CD4-positive, alpha-beta T cell treated with Interleukin-17A for 1 hour (primary cell): Measurements from ENCODE around the gene CD74.

Experiments used
- DNase-seq: peaks from one replicate; pipeline ENCODE4 v3.0.0-alpha.2; 2020

Gene CD74

DNA sequence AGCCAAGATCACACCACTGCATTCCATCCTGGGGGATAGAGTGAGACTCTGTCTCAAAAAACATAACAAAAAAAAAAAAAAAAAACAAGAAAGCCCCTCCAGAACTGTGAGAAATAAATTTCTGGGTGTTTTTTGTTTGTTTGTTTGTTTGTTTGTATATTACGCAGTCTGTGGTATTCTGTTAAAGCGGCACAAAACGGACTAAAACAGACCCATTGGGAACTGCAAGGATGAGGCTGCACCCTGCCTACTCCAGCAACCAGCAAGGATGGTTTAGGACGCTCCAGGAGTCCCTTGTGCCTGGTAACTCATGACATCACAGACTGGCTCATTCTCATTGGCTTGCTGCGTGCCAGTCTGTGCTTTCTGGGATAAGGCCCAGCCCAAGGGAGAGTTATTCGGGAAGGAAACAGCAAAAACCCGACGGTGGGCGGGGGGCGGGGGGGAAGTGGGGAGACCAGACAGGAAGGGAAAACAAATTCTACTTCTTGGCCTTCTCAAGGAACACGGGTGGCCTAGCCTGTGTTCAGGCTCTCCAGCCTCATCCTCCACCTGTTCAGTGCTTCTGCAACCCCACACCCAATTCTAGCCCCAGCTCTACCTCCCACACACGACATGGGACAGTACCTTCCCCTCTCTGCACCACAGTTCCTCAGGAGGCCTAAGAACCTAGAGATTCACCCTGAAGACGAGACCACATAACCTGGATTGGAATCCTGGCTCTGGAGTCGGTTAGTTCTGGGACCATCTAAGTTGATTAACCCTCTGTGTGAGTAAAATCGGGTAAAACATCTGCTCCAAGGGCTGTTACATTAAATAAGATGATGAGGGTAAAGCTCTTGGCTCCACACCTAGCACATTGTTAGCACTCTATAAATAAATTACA is 2.8 kb downstream of the CD74 start:
- peak; percentile 73 for DNase-seq

DNA sequence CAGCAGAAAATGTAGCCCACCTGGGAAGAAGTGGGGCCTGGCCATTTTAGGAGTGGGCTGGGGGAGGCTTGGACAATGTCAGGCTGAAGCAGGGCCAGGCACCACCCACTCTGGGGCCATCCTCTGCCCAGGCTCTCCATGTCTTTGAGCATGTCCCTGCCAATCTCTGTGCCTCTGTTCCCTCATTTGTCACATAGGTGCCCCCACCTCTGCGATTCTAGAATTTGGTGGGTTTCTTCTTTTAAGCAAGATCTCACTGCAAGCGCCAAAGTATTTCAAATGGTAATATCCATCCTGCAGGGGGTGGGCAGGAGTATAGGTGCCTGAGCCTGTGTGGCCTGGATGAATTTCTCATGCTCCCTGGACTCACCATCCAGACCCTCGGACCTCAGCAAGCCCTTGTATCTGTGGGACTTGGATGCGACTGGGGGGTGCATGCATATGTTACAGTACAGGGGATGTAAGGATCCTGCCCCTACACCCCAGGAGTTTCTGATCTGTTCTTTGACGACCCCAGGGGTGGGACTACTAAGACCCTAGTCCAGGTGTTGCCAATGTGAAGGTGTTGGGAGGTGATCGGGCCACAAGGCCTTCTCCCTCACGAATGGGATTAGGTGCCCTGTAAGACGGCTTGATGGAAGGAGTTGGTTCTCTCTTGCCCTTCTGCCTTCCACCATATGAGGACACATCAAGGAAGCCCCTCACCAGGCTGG is 4.3 kb downstream of the CD74 start:
- DNase-seq, result peak; percentile 15

DNA sequence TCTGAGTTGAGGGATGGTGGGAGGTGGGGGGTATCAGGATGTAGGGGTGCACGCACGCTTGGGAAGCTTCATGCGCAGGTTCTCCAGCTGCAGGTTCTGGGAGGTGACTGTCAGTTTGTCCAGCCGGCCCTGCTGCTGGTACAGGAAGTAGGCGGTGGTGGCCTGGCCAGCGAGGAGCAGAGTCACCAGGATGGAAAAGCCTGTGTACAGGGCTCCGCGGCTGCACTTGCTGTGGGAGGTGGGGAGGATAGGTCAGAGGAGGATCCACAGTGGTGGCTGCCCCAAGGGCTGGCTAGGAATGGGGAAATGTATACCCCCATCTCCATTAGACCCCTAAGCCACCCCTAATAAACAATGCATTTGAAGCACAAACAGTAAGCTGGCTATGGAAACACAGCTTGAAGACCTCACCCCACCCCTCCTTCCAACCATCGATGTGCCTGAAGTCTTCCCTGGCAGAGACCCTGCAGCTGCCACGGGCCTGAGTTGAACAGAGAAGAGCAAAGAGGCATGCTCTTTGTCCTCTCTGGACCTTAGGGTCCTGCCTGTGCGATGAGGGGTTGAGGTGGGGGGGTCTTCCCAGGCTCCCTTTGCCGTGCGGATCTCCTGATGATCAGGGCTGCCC is 5.5 kb downstream of the CD74 start:
- no peak for DNase-seq

DNA sequence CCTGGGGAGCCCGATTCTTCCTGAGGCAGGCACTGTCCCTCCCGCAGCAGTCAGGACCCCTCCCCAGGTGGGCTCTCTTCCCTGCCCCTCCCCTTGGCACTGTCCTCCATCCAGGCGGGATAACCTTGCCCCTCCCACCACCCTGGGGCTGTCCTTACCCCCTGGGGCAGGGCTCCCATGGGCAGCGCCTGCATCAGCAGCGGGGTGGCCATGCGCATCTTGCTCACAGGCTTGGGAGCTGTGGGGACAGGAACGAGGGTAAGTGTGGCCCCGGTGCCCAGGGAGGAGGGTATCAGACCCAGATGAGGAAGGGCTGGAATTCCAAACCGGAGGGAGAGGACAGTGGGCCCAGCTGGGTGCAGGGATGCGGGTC is 6.0 kb downstream of the CD74 start:
- no peak for DNase-seq

GRCh38 chr5:150406103-150406722 is 6.5 kb downstream of the CD74 start:
- peak; percentile 1 for DNase-seq

DNA sequence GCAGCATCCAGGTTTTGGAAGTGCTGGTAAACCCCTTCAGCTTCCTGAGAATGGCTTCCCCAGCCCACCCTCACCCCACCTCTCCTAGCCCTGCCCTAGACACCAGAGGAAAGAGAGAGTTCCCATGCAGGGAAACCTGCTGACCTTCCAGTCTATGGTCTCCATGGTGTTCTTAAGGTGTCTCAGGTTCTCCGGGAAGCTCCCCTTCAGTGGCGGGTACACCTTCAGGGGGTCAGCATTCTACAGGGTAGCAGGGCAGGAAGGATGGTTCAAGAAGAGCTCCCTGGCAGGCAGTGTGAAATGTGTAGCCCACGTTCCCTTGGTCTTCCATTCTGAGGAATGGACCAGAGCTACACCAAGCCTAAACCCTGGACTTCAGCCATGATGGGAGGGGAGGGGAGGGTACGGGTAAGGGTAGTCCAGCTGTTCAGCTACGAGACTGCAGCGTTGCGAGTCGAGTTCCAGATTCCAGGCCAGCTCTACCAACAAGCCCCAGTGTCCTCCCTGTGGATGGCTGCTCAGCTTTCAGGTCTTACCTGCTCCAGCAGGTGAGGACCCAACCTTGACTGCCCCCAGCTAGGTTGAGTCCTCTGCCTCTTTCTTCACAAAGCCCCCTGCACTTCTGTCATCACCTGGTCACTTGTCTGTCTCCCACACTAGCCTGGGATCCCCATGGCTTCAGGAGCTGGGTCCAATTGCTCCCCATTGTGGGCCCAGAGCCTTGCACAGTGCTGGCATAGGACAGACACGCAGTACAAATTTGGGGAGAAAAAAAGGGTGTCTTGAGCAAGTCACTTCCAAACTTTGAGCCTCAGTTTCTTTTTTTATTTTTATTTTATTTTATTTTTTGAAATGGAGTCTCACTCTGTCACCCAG is 7.5 kb downstream of the CD74 start:
- DNase-seq, result peak; percentile 14

- no peak for DNase-seq
Observed at GRCh38 chr5:150404535-150404934, 8.2 kb downstream of the CD74 start.

GRCh38 chr5:150404121-150404520 is 8.6 kb downstream of the CD74 start:
- DNase-seq, result no peak

GRCh38 chr5:150402901-150403342 is 9.8 kb downstream of the CD74 start:
- no peak for DNase-seq

GRCh38 chr5:150402229-150402773 is 10.4 kb downstream of the CD74 start:
- DNase-seq, result no peak

DNA sequence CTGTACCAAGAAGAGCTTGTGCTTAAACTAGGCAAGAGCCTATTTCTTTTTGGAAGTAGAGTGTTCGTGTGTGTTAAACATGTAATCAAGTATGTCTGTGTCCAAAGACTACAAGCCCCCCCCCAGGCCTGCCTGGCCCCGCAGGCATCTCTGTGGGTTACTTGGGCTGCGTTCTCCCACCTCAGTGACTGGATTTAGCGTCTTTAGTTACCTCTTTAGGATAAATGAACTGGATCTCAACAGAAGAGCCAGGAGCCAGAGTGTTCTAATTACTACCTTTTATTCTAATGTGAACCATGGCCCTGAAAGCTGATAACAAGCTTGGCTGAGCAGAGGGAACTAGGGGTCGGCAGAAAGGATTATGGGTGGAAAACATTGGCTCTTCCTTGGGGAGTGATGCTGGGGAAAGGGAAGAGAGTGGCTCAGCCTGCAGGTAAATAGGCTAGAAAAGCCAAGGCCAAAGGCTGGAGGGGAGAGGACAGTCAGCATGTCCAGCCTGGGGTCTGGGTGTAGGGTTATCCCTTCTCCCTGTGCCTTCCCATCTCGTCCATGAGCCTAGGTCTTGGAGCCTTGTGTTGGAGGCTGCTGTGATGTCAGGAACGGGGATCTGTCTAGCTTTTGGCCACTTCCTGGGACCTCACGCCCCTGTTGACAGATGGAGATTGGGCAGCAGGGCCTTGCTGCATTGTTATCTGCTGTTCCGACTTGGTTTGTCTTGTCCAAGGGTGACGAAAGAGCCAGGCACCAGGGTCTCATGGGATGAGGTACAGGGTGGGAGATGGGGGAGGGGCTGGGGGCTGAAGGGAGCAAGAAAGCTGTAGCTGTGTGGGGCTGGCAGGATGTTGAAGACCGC is 11.1 kb downstream of the CD74 start:
- no peak for DNase-seq

DNA sequence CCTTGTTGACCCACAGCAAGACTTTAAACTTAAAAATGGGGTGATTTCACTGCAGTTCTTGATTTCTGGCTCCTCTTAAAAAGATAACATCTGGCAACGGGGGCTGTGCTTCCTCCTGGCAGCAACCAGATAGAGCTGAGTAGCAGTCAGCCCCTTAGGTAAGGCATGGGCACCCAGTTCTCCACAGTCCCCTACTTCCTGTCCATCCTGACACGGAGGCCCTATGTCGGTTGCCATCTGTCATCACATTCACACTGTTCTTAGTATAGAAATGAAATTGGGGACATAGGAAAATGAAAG is 11.7 kb downstream of the CD74 start:
- no peak for DNase-seq

- no peak for DNase-seq
Observed at GRCh38 chr5:150400316-150401075, 12.2 kb downstream of the CD74 start.

GRCh38 chr5:150399524-150400211 is 13.0 kb downstream of the CD74 start:
- no peak for DNase-seq

GRCh38 chr5:150398722-150399523 is 13.8 kb downstream of the CD74 start:
- peak; percentile 65 for DNase-seq

DNA sequence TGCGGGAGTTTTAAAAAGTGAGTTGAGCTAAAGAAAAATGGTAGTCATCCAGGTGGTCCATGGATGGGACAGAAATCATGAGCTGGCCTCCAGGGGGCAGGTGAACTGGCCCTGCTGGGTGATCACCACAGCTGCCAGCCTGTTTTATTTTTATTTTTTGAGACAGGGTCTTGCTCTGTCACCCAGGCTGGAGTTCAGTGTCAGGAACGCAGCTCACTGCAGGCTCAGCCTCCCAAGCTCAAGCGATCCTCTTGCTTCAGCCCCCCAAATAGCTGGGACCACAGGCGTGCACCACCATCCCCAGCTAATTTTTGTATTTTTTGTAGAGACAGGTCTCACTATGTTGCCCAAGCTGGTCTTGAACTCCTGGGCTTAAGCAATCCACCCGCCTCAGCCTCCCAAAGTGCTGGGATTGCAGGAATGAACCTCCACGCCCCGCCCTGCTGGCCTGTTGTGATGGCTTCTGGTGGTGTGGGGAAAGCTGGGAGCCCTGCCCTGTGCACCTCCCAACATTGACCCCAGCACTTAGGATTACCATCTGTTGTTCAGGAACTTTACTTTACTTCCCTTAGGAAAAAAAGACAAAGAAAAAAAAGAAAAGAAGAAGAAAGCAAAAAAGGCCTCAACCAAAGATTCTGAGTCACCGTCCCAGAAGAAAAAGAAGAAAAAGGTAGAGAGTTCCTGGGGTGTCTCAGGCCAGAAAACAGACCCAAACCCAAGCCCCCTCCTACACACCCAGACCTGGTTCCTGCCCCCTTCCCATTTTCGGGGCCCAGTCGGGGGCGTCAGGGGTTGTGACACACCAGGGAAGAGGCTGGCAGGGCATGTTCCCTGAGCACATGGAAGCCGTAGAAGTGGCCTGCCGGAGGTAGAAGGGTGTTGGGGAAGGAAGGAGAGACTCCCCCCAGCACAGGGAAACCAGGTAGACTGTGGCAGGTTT is 14.7 kb downstream of the CD74 start:
- no peak for DNase-seq

DNA sequence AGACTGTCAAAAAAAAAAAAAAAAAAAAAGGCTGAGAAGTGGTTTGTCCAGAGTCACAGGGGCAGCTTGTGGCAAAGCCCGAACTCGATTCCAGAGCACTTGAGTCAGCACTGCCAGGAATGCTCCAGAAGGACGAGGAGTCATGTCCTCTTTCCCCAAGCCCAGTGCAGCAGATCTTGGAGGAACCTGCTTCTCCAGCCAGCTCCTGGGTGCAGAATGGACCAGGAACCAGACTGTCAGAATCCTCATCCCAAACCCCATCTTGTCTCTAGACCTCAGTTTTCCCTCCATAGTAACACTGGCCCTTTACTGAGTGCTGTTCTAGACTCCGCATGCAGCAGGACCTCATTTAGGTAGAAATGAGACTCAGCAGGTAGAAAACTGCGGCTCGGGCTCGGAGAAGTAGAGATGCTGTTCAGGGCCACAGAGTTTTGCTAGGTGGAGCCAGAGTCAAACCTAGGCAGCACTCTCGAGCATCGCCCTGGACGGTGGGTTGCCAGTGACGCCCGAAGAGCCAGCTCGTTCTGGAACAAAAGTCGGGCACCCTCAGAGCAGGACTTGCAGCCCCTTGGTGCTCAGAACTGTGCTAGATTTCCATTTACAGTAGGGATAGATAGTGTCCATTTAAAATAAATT is 15.4 kb downstream of the CD74 start:
- no peak for DNase-seq
